MM.1S (cell line): ENCODE results near the gene TDRD3.

ENCODE experiments used
- CTCF ChIP-seq: fragments of 300-600 bp; sonication (generic); IDR thresholded peaks from 2 replicates; pipeline ENCODE4 v1.5.1; 2016; ENCODE audit warnings: antibody characterized with exemption, low read length, mixed read lengths
- EZH2 ChIP-seq: fragments of 300-600 bp; sonication (generic); optimal IDR thresholded peaks from 2 replicates; pipeline ENCODE3; 2017; ENCODE audit warnings: low read depth, mild to moderate bottlenecking, antibody characterized with exemption, low read length, mixed read lengths
- EZH2phosphoT487 ChIP-seq: fragments of 300-600 bp; sonication (generic); IDR thresholded peaks from 2 replicates; pipeline ENCODE4 v1.6.1; 2018; ENCODE audit warnings: antibody characterized with exemption, low read length

GRCh38 chr13:60463787-60464186, 66.8 kb downstream of the TDRD3 start:
- TF ChIP-seq CTCF (no peak), EZH2 (no peak), EZH2phosphoT487 (no peak)
